Muscle layer of colon (tissue), 2 donors: ENCODE data around the gene ESYT2.
"Not testable (repeated sequence)": the region's sequence is repeated elsewhere in the genome, so short reads cannot be mapped to it uniquely, and the experiment has no call there.

ENCODE experiments used
- H3K27ac ChIP-seq: one replicate; pipeline ENCODE4 v1.7.0; 2013; ENCODE audit warnings: low read depth, mild to moderate bottlenecking, low read length, moderate library complexity
- H3K27me3 ChIP-seq, 2 donors: one replicate each; pipeline ENCODE4 v1.7.0; 2013; ENCODE audit warnings: low read length in 2 of 2, mild to moderate bottlenecking in 2 of 2; ENCODE audit not compliant: insufficient read depth in 2 of 2, control insufficient read depth in 1 of 2
- H3K36me3 ChIP-seq: one replicate; pipeline ENCODE4 v1.7.0; 2013; ENCODE audit warnings: mild to moderate bottlenecking, low read length; ENCODE audit not compliant: insufficient read depth
- H3K4me1 ChIP-seq: one replicate; pipeline ENCODE4 v1.7.0; 2013; ENCODE audit warnings: mild to moderate bottlenecking, low read length; ENCODE audit not compliant: insufficient read depth
- H3K4me3 ChIP-seq, 2 donors: one replicate each; pipeline ENCODE4 v1.7.0; 2013; ENCODE audit warnings: low read length in 2 of 2, low read depth in 1 of 2, mild to moderate bottlenecking in 1 of 2, moderate library complexity in 1 of 2
- H3K9ac ChIP-seq: one replicate; pipeline ENCODE4 v1.7.0; 2013; ENCODE audit warnings: low read length
- H3K9me3 ChIP-seq: one replicate; pipeline ENCODE4 v1.7.0; 2013; ENCODE audit warnings: mild to moderate bottlenecking, low read length
- donor health status: abdominal sarcoma.
- donor health status: Adenocarcinoma of cecum.

ESYT2 gene

GRCh38 chr7:158849768-158850544 lies 20.6 kb upstream of the ESYT2 start:
- H3K9me3 ChIP-seq = no peaks in the 10 kb centered on the region
- H3K36me3 ChIP-seq = no peaks in the 10 kb centered on the region
- peaks cover 7% of the 10 kb centered on the region for H3K4me1 ChIP-seq
- no peak overlapping the region for H3K4me3 ChIP-seq
- no peak overlapping the region for H3K27ac ChIP-seq
- no peak overlapping the region for H3K9ac ChIP-seq
- no peaks in the 10 kb centered on the region for H3K27me3 ChIP-seq

- Histone ChIP-seq H3K4me3 (no peak overlapping the region), H3K9ac (no peak overlapping the region), H3K9me3 (no peaks in the 10 kb centered on the region), H3K36me3 (no peaks in the 10 kb centered on the region), H3K27me3 (no peaks in the 10 kb centered on the region), H3K27ac (no peak overlapping the region), H3K4me1 (peaks cover 7% of the 10 kb centered on the region)
These were observed 20.1 kb upstream of the ESYT2 start for GRCh38 chr7:158849442-158849767.

GRCh38 chr7:158847451-158847866 lies 18.1 kb upstream of the ESYT2 start:
- H3K4me1 ChIP-seq = peaks cover 7% of the 10 kb centered on the region
- H3K4me3 ChIP-seq = peak overlapping the region in 1 of 2 donors; percentile 35
- no peaks in the 10 kb centered on the region for H3K27me3 ChIP-seq
- H3K9ac ChIP-seq = no peak overlapping the region
- no peaks in the 10 kb centered on the region for H3K9me3 ChIP-seq
- no peaks in the 10 kb centered on the region for H3K36me3 ChIP-seq
- H3K27ac ChIP-seq = no peak overlapping the region

GRCh38 chr7:158846304-158846703 lies 17.0 kb upstream of the ESYT2 start:
- H3K4me3 ChIP-seq = no peak overlapping the region
- H3K36me3 ChIP-seq = no peaks in the 10 kb centered on the region
- H3K4me1 ChIP-seq = peaks cover 7% of the 10 kb centered on the region
- H3K27ac ChIP-seq = no peak overlapping the region
- no peak overlapping the region for H3K9ac ChIP-seq
- no peaks in the 10 kb centered on the region for H3K27me3 ChIP-seq
- H3K9me3 ChIP-seq = no peaks in the 10 kb centered on the region

- Histone ChIP-seq H3K27me3 (no peaks in the 10 kb centered on the region), H3K36me3 (no peaks in the 10 kb centered on the region), H3K9me3 (no peaks in the 10 kb centered on the region), H3K9ac (no peak overlapping the region), H3K4me3 (no peak overlapping the region), H3K4me1 (peaks cover 7% of the 10 kb centered on the region), H3K27ac (no peak overlapping the region)
These were observed 14.5 kb upstream of the ESYT2 start for GRCh38 chr7:158843771-158844170.

- H3K4me3 ChIP-seq = no peak overlapping the region
- no peak overlapping the region for H3K9ac ChIP-seq
- H3K36me3 ChIP-seq = no peaks in the 10 kb centered on the region
- peaks cover under 1% of the 10 kb centered on the region for H3K4me1 ChIP-seq
- H3K9me3 ChIP-seq = no peaks in the 10 kb centered on the region
- no peak overlapping the region for H3K27ac ChIP-seq
- no peaks in the 10 kb centered on the region for H3K27me3 ChIP-seq
These were observed 13.2 kb upstream of the ESYT2 start for GRCh38 chr7:158842486-158842885.

- Histone ChIP-seq H3K27ac (no peak overlapping the region), H3K36me3 (no peaks in the 10 kb centered on the region), H3K4me3 (no peak overlapping the region), H3K9ac (no peak overlapping the region), H3K27me3 (no peaks in the 10 kb centered on the region), H3K9me3 (no peaks in the 10 kb centered on the region), H3K4me1 (no peaks in the 10 kb centered on the region)
These were observed 11.3 kb upstream of the ESYT2 start for GRCh38 chr7:158840604-158841003.

GRCh38 chr7:158839177-158839576 lies 9.9 kb upstream of the ESYT2 start:
- not testable (repeated sequence) for H3K4me3 ChIP-seq, H3K27ac ChIP-seq, H3K4me1 ChIP-seq, H3K36me3 ChIP-seq, H3K9me3 ChIP-seq, H3K27me3 ChIP-seq, H3K9ac ChIP-seq

GRCh38 chr7:158837790-158838637 lies 8.7 kb upstream of the ESYT2 start:
- Histone ChIP-seq H3K27ac (no peak overlapping the region), H3K36me3 (no peaks in the 10 kb centered on the region), H3K9ac (no peak overlapping the region), H3K4me3 (no peak overlapping the region), H3K27me3 (no peaks in the 10 kb centered on the region), H3K4me1 (no peaks in the 10 kb centered on the region), H3K9me3 (no peaks in the 10 kb centered on the region)

GRCh38 chr7:158836692-158837091 lies 7.4 kb upstream of the ESYT2 start:
- Histone ChIP-seq H3K9ac (no peak overlapping the region), H3K4me3 (no peak overlapping the region), H3K27ac (no peak overlapping the region), H3K9me3 (no peaks in the 10 kb centered on the region), H3K4me1 (no peaks in the 10 kb centered on the region), H3K27me3 (no peaks in the 10 kb centered on the region), H3K36me3 (no peaks in the 10 kb centered on the region)

- Histone ChIP-seq H3K9me3 (no peaks in the 10 kb centered on the region), H3K4me1 (peaks cover 7% of the 10 kb centered on the region), H3K36me3 (no peaks in the 10 kb centered on the region), H3K4me3 (no peak overlapping the region), H3K9ac (no peak overlapping the region), H3K27ac (no peak overlapping the region), H3K27me3 (no peaks in the 10 kb centered on the region)
These were observed 5.8 kb upstream of the ESYT2 start for GRCh38 chr7:158834878-158835784.
